GM23338 (cell line): ENCODE data around the gene FRMD4A. TPM values are rescaled to one million over a fixed set of nuclear protein-coding genes. Genes with fewer than 3 reads are reported as not detected.

Source experiments
- ATAC-seq: fragments of 200-7000 bp; cut with Tn5 transposase; 3 replicates; pipeline ENCODE4 v1.9.1; 2020
- DNase-seq: peaks from one replicate; pipeline ENCODE4 v3.0.0-alpha.2; 2015; ENCODE audit warnings: low spot score
- H2AFZ ChIP-seq: fragments of 200-600 bp; sonication (generic); 2 replicates; pipeline ENCODE4 v1.8.0; 2016; ENCODE audit warnings: antibody characterized with exemption, mild to moderate bottlenecking, moderate library complexity
- H3F3A ChIP-seq: fragments of 200-600 bp; sonication (generic); replicated peaks from 2 replicates; pipeline ENCODE4 v1.8.0; 2017; ENCODE audit warnings: antibody characterized with exemption, mixed run types, low read depth
- H3K27ac ChIP-seq: fragments of 200-600 bp; sonication (generic); 2 replicates; pipeline ENCODE4 v1.6.1; 2016; ENCODE audit warnings: low read depth
- H3K27me3 ChIP-seq: fragments of 200-600 bp; sonication (generic); 2 replicates; pipeline ENCODE4 v1.8.0; 2016; ENCODE audit warnings: mild to moderate bottlenecking, mixed run types, moderate library complexity; ENCODE audit not compliant: insufficient read depth
- H3K36me3 ChIP-seq: fragments of 200-600 bp; sonication (generic); 2 replicates; pipeline ENCODE4 v1.8.0; 2016; ENCODE audit warnings: mild to moderate bottlenecking; ENCODE audit not compliant: insufficient read depth
- H3K4me1 ChIP-seq: fragments of 200-600 bp; sonication (generic); 2 replicates; pipeline ENCODE4 v1.8.0; 2016; ENCODE audit warnings: mild to moderate bottlenecking, moderate library complexity; ENCODE audit not compliant: insufficient read depth
- H3K4me2 ChIP-seq: fragments of 200-600 bp; sonication (generic); 2 replicates; pipeline ENCODE4 v1.7.1; 2017; ENCODE audit warnings: mixed run types
- H3K4me3 ChIP-seq: fragments of 200-600 bp; sonication (generic); 2 replicates; pipeline ENCODE4 v1.6.1; 2016; ENCODE audit warnings: mixed run types
- H3K79me2 ChIP-seq: fragments of 200-600 bp; sonication (generic); replicated peaks from 2 replicates; pipeline ENCODE4 v1.8.0; 2017; ENCODE audit warnings: mild to moderate bottlenecking; ENCODE audit not compliant: insufficient read depth
- H3K9me2 ChIP-seq: fragments of 200-600 bp; sonication (generic); 2 replicates; pipeline ENCODE4 v1.8.0; 2017; ENCODE audit not compliant: insufficient read depth
- H4K20me1 ChIP-seq: fragments of 200-600 bp; sonication (generic); replicated peaks from 2 replicates; pipeline ENCODE4 v1.8.0; 2017; ENCODE audit warnings: mild to moderate bottlenecking; ENCODE audit not compliant: insufficient read depth
- H3K27ac Mint-ChIP-seq: 2 replicates; pipeline ENCODE4 v1.8.0; 2020; ENCODE audit warnings: inconsistent platforms, mild to moderate bottlenecking, moderate library complexity, mixed read lengths
- H3K27me3 Mint-ChIP-seq: 3 replicates; pipeline ENCODE4 v1.8.0; 2022; ENCODE audit warnings: low read depth, mild to moderate bottlenecking, moderate library complexity, mixed read lengths, inconsistent platforms; ENCODE audit not compliant: insufficient read depth, poor library complexity
- H3K36me3 Mint-ChIP-seq: 3 replicates; pipeline ENCODE4 v1.8.0; 2021; ENCODE audit warnings: low read depth, mild to moderate bottlenecking, inconsistent platforms, moderate library complexity, mixed read lengths
- H3K4me1 Mint-ChIP-seq: 3 replicates; pipeline ENCODE4 v1.8.0; 2020; ENCODE audit warnings: mild to moderate bottlenecking, inconsistent platforms, mixed read lengths
- H3K4me3 Mint-ChIP-seq: 3 replicates; pipeline ENCODE4 v1.8.0; 2021; ENCODE audit warnings: moderate library complexity, mild to moderate bottlenecking, inconsistent platforms, mixed read lengths
- H3K9me3 Mint-ChIP-seq: 3 replicates; pipeline ENCODE4 v1.8.0; 2020; ENCODE audit warnings: moderate library complexity, mild to moderate bottlenecking, inconsistent platforms, mixed read lengths
- CREB1 ChIP-seq: fragments of 250-450 bp; sonication (Bioruptor Pico); IDR thresholded peaks from 2 replicates; pipeline ENCODE4 v1.5.0; 2020; ENCODE audit warnings: low read depth, mild to moderate bottlenecking, moderate library complexity
- ETS1 ChIP-seq: IDR thresholded peaks from 2 replicates; pipeline ENCODE4 v1.6.1; 2016; ENCODE audit warnings: antibody characterized with exemption
- EZH2 ChIP-seq: fragments of 200-600 bp; sonication (generic); IDR thresholded peaks from one replicate; pipeline ENCODE4 v1.8.0; 2017; ENCODE audit warnings: antibody characterized with exemption, mild to moderate bottlenecking, low read depth; ENCODE audit not compliant: unreplicated experiment
- EZH2phosphoT487 ChIP-seq: fragments of 200-600 bp; sonication (generic); IDR thresholded peaks from one replicate; pipeline ENCODE4 v1.8.1; 2018; ENCODE audit warnings: antibody characterized with exemption; ENCODE audit not compliant: unreplicated experiment
- JUNB ChIP-seq: IDR thresholded peaks from one replicate; pipeline ENCODE4 v1.6.1; 2016; ENCODE audit warnings: antibody characterized with exemption; ENCODE audit not compliant: unreplicated experiment
- NANOG ChIP-seq: IDR thresholded peaks from 2 replicates; pipeline ENCODE4 v1.6.1; 2016; ENCODE audit warnings: antibody characterized with exemption, borderline replicate concordance
- POLR2AphosphoS5 ChIP-seq: IDR thresholded peaks from 2 replicates; pipeline ENCODE4 v1.6.1; 2016; ENCODE audit warnings: antibody characterized with exemption, low read depth
- REST ChIP-seq: IDR thresholded peaks from one replicate; pipeline ENCODE4 v1.6.1; 2018; ENCODE audit warnings: antibody characterized with exemption; ENCODE audit not compliant: unreplicated experiment
- STAT1 ChIP-seq: IDR thresholded peaks from one replicate; pipeline ENCODE4 v1.6.1; 2016; ENCODE audit warnings: antibody characterized with exemption; ENCODE audit not compliant: unreplicated experiment
- ZNF114 ChIP-seq: fragments of 250-450 bp; sonication (Bioruptor Pico); IDR thresholded peaks from 2 replicates; pipeline ENCODE4 v1.5.0; 2020; ENCODE audit warnings: mild to moderate bottlenecking, moderate library complexity
- ZNF331 ChIP-seq: fragments of 250-450 bp; sonication (Bioruptor Pico); IDR thresholded peaks from 2 replicates; pipeline ENCODE4 v1.5.0; 2020; ENCODE audit warnings: low read depth, mild to moderate bottlenecking, moderate library complexity
- polyA plus RNA-seq: library from polyadenylated mRNA; unstranded; fragments of >200 nt; fragmentation: Nextera tagmentation; extraction: Ambion mirVana; gene quantifications from 2 replicates; pipeline ENCODE4 v1.2.1, GENCODE V29; 2016
- total RNA-seq: library from RNA; depleted of rRNA; stranded (reverse); fragments of >200 nt; shearing (Covaris generic); gene quantifications from 2 replicates; pipeline ENCODE4 v1.2.3, GENCODE V29; 2014
- TF ChIP-seq, protein P1 (sequence below), 2 experiments: fragments of 200-600 bp in 1 of 2; sonication (generic) in 1 of 2; conservative IDR thresholded peaks; 2 replicates each; pipeline versions ENCODE4 v1.5.1 to v1.6.1; 2016 to 2017; ENCODE audit warnings: antibody characterized with exemption in 2 of 2, low read depth in 2 of 2, mild to moderate bottlenecking in 2 of 2, moderate library complexity in 1 of 2
- TF ChIP-seq, protein P2 (sequence below): fragments of 250-450 bp; sonication (Bioruptor Pico); IDR thresholded peaks from 2 replicates; pipeline ENCODE4 v1.5.0; 2020; ENCODE audit warnings: mild to moderate bottlenecking, moderate library complexity

Gene FRMD4A
- total and polyA plus RNA-seq, 2 experiments from 2014 or later: 14.0 to 20.1 TPM

DNA sequence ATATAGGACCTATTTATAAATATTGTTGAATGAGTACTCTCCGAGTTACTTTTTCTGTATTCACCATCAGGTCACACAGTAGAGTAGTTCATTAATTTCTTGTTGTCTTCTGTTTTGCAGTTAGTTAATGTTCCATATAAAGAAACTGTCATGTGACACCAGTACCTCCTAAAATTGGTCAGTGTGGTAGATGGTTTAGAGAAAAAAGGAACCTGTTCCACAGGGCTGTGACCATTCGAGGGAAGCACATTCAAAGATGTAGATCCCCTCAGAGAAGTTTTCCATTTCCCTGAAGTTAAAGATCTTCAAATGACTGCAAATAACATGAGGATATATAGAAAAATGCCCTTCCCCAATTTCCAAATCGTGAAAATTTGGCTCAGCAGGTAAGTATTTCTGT is 698.3 kb downstream of the FRMD4A start:
- H2AFZ ChIP-seq: no peak overlapping the region
- H3K9me3 Mint-ChIP-seq: no peaks in the 10 kb centered on the region
- H3F3A ChIP-seq: no peaks in the 10 kb centered on the region
- H3K4me1 ChIP-seq: peaks cover 11% of the 10 kb centered on the region
- no peak overlapping the region for H3K4me3 Mint-ChIP-seq
- no peak overlapping the region for H3K27ac Mint-ChIP-seq
- peaks cover 7% of the 10 kb centered on the region for H3K4me1 Mint-ChIP-seq
- H3K79me2 ChIP-seq: no peaks in the 10 kb centered on the region
- H3K27ac ChIP-seq: no peak overlapping the region; the same call in 1 of the 2 replicates
- no peaks in the 10 kb centered on the region for H4K20me1 ChIP-seq
- no peaks in the 10 kb centered on the region for H3K27me3 Mint-ChIP-seq
- H3K36me3 Mint-ChIP-seq: no peaks in the 10 kb centered on the region
- H3K27me3 ChIP-seq: no peaks in the 10 kb centered on the region
- no peak for ATAC-seq
- H3K4me2 ChIP-seq: no peak overlapping the region
- no peak overlapping the region for H3K4me3 ChIP-seq
- H3K9me2 ChIP-seq: no peaks in the 10 kb centered on the region
- DNase-seq: no peak
- TF ChIP-seq CREB1 (no peak), NANOG (no peak), EZH2 (no peak), ETS1 (no peak), ZNF114 (CRISPR knock-in tag) (no peak), JUNB (no peak), EZH2phosphoT487 (no peak), POLR2AphosphoS5 (no peak), STAT1 (no peak), ZNF331 (CRISPR knock-in tag) (no peak), REST (no peak)
- TF ChIP-seq, protein P1, sequence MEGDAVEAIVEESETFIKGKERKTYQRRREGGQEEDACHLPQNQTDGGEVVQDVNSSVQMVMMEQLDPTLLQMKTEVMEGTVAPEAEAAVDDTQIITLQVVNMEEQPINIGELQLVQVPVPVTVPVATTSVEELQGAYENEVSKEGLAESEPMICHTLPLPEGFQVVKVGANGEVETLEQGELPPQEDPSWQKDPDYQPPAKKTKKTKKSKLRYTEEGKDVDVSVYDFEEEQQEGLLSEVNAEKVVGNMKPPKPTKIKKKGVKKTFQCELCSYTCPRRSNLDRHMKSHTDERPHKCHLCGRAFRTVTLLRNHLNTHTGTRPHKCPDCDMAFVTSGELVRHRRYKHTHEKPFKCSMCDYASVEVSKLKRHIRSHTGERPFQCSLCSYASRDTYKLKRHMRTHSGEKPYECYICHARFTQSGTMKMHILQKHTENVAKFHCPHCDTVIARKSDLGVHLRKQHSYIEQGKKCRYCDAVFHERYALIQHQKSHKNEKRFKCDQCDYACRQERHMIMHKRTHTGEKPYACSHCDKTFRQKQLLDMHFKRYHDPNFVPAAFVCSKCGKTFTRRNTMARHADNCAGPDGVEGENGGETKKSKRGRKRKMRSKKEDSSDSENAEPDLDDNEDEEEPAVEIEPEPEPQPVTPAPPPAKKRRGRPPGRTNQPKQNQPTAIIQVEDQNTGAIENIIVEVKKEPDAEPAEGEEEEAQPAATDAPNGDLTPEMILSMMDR (conservative IDR thresholded peaks at IDR 0.05; ENCODE audit: low read depth in 2 of 2): no peak
- TF ChIP-seq, protein P2, sequence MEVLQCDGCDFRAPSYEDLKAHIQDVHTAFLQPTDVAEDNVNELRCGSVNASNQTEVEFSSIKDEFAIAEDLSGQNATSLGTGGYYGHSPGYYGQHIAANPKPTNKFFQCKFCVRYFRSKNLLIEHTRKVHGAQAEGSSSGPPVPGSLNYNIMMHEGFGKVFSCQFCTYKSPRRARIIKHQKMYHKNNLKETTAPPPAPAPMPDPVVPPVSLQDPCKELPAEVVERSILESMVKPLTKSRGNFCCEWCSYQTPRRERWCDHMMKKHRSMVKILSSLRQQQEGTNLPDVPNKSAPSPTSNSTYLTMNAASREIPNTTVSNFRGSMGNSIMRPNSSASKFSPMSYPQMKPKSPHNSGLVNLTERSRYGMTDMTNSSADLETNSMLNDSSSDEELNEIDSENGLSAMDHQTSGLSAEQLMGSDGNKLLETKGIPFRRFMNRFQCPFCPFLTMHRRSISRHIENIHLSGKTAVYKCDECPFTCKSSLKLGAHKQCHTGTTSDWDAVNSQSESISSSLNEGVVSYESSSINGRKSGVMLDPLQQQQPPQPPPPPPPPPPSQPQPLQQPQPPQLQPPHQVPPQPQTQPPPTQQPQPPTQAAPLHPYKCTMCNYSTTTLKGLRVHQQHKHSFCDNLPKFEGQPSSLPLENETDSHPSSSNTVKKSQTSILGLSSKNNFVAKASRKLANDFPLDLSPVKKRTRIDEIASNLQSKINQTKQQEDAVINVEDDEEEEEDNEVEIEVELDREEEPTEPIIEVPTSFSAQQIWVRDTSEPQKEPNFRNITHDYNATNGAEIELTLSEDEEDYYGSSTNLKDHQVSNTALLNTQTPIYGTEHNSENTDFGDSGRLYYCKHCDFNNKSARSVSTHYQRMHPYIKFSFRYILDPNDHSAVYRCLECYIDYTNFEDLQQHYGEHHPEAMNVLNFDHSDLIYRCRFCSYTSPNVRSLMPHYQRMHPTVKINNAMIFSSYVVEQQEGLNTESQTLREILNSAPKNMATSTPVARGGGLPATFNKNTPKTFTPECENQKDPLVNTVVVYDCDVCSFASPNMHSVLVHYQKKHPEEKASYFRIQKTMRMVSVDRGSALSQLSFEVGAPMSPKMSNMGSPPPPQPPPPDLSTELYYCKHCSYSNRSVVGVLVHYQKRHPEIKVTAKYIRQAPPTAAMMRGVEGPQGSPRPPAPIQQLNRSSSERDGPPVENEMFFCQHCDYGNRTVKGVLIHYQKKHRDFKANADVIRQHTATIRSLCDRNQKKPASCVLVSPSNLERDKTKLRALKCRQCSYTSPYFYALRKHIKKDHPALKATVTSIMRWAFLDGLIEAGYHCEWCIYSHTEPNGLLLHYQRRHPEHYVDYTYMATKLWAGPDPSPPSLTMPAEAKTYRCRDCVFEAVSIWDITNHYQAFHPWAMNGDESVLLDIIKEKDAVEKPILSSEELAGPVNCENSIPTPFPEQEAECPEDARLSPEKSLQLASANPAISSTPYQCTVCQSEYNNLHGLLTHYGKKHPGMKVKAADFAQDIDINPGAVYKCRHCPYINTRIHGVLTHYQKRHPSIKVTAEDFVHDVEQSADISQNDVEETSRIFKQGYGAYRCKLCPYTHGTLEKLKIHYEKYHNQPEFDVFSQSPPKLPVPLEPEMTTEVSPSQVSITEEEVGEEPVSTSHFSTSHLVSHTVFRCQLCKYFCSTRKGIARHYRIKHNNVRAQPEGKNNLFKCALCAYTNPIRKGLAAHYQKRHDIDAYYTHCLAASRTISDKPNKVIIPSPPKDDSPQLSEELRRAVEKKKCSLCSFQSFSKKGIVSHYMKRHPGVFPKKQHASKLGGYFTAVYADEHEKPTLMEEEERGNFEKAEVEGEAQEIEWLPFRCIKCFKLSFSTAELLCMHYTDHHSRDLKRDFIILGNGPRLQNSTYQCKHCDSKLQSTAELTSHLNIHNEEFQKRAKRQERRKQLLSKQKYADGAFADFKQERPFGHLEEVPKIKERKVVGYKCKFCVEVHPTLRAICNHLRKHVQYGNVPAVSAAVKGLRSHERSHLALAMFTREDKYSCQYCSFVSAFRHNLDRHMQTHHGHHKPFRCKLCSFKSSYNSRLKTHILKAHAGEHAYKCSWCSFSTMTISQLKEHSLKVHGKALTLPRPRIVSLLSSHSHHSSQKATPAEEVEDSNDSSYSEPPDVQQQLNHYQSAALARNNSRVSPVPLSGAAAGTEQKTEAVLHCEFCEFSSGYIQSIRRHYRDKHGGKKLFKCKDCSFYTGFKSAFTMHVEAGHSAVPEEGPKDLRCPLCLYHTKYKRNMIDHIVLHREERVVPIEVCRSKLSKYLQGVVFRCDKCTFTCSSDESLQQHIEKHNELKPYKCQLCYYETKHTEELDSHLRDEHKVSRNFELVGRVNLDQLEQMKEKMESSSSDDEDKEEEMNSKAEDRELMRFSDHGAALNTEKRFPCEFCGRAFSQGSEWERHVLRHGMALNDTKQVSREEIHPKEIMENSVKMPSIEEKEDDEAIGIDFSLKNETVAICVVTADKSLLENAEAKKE (CRISPR knock-in tag): no peak
- no peaks in the 10 kb centered on the region for H3K36me3 ChIP-seq
